ENCODE measurements around the gene MLXIP.

DNA sequence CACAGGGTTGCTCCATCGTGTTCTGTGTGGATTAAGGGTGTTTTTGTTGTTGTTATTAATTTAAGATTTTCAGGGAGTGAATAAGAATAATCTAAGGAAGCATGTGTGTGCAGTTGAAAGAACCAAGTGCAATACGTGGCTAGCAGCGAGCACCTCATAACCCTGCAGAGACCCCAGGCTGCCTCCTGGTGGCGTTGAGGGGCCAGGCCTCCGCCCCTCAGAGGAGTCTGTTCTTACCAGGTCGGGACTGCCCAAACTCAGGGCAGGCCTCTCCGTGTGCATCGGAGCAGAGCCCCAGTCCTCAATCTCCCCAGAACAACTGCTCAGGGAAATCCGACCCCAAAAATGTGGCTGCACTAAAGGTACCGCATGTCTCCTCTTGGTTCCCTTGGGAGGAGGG, 58.7 kb downstream of the MLXIP start:
- TF ChIP-seq TCF3 (CRISPR knock-in tag; IDR thresholded peaks at IDR 0.05) (no peak), SIN3A (IDR thresholded peaks at IDR 0.05; ENCODE audit: borderline replicate concordance in 2 of 2, control insufficient read depth in 1 of 2, low read depth in 2 of 2, low read length in 2 of 2) (no peak), MYBL2 (IDR thresholded peaks at IDR 0.05; ENCODE audit: low read depth) (no peak), MYBL2 (CRISPR knock-in tag; IDR thresholded peaks at IDR 0.05; ENCODE audit: borderline replicate concordance) (no peak), ZNF318 (IDR thresholded peaks at IDR 0.05; ENCODE audit: borderline replicate concordance in 1 of 2, low read depth in 1 of 2) (no peak), CTCF (IDR thresholded peaks at IDR 0.05 in 2 of 3, conservative IDR thresholded peaks at IDR 0.05 in 1 of 3; ENCODE audit: insufficient read depth in 2 of 3, low read depth in 1 of 3, low read length in 3 of 3) (peak; percentile 35 to 51 (median 43); a peak in 4 of 6 replicates), TCF15 (CRISPR knock-in tag; IDR thresholded peaks at IDR 0.05) (no peak), RNF2 (IDR thresholded peaks at IDR 0.05) (no peak), ZNF121 (CRISPR knock-in tag; conservative IDR thresholded peaks at IDR 0.05) (no peak), HDGF (IDR thresholded peaks at IDR 0.05) (no peak), CEBPB (tag; IDR thresholded peaks at IDR 0.05) (no peak), ZNF699 (CRISPR knock-in tag; IDR thresholded peaks at IDR 0.05; ENCODE audit: insufficient replicate concordance) (no peak), ZNF134 (CRISPR knock-in tag; conservative IDR thresholded peaks at IDR 0.05) (no peak), ETV6 (IDR thresholded peaks at IDR 0.05; ENCODE audit: borderline replicate concordance in 1 of 2, low read depth in 2 of 2, low read length in 1 of 2) (no peak), ETV6 (CRISPR knock-in tag; IDR thresholded peaks at IDR 0.05; ENCODE audit: borderline replicate concordance) (no peak), YBX1 (IDR thresholded peaks at IDR 0.05) (no peak)

All from K562 (cell line).